Tibial nerve (tissue), 4 donors: ENCODE measurements around the gene PSMA3. TPM values are rescaled to one million over a fixed set of nuclear protein-coding genes. Genes with fewer than 3 reads are reported as not detected.

Experiments
- DNase-seq, 2 donors: peaks; one replicate each; pipeline ENCODE4 v3.0.0-alpha.2; 2019; ENCODE audit warnings: low spot score in 2 of 2
- H3K27ac ChIP-seq, 4 donors: fragments of 200-600 bp; sonication (generic) in 3 of 4; one replicate each; pipeline ENCODE4 v1.5.1; 2017 to 2019; ENCODE audit warnings: mild to moderate bottlenecking in 1 of 4
- H3K27me3 ChIP-seq, 2 donors: fragments of 200-600 bp; sonication (generic) in 1 of 2; one replicate each; pipeline versions ENCODE4 v1.5.1 to v1.6.0; 2017 to 2019
- H3K36me3 ChIP-seq, 3 donors: fragments of 200-600 bp; sonication (generic); one replicate each; pipeline ENCODE4 v1.5.1; 2018 to 2019
- H3K4me1 ChIP-seq, 4 donors: fragments of 200-600 bp; sonication (generic) in 3 of 4; one replicate each; pipeline ENCODE4 v1.5.1; 2017 to 2019
- H3K4me3 ChIP-seq, 4 donors: fragments of 200-600 bp; sonication (generic) in 3 of 4; one replicate each; pipeline ENCODE4 v1.5.1; 2017 to 2019; ENCODE audit warnings: mild to moderate bottlenecking in 1 of 4, moderate library complexity in 1 of 4
- H3K9me3 ChIP-seq, 4 donors: fragments of 200-600 bp; sonication (generic) in 3 of 4; one replicate each; pipeline ENCODE4 v1.5.1; 2017 to 2019
- EP300 ChIP-seq, 2 donors: sonication (generic); formaldehyde crosslinking; IDR thresholded peaks; one replicate each; pipeline ENCODE4 v1.6.1; 2017; ENCODE audit warnings: antibody characterized with exemption in 2 of 2, mild to moderate bottlenecking in 1 of 2
- POLR2A ChIP-seq, 2 donors: fragments of 450-650 bp; IDR thresholded peaks; one replicate each; pipeline ENCODE4 v1.6.1; 2017; ENCODE audit warnings: antibody characterized with exemption in 2 of 2, mild to moderate bottlenecking in 2 of 2, moderate library complexity in 2 of 2
- WGBS, 2 donors: methylation state at CpG; one replicate each; pipeline ENCODE4 v1.1.5; 2018; 5-methylcytosine and 5-hydroxymethylcytosine counted together
- total RNA-seq, 4 donors: library from RNA; depleted of rRNA; stranded (reverse); fragments of >200 nt; gene quantifications; one replicate each; pipeline ENCODE4 v1.1.0, GENCODE V29; 2016
- TF ChIP-seq, protein P1 (sequence below), 5 experiments: fragments of 200-600 bp in 3 of 5; fragments of 450-650 bp in 2 of 5; sonication (generic) in 3 of 5; IDR thresholded peaks; one replicate each; pipeline ENCODE4 v1.5.1; 2016 to 2019; ENCODE audit warnings: antibody characterized with exemption in 5 of 5, mild to moderate bottlenecking in 3 of 5, moderate library complexity in 2 of 5

Gene PSMA3
- total RNA-seq, 4 donors from 2014 or later = 82.8 to 99.0 (median 87.0) TPM

DNA sequence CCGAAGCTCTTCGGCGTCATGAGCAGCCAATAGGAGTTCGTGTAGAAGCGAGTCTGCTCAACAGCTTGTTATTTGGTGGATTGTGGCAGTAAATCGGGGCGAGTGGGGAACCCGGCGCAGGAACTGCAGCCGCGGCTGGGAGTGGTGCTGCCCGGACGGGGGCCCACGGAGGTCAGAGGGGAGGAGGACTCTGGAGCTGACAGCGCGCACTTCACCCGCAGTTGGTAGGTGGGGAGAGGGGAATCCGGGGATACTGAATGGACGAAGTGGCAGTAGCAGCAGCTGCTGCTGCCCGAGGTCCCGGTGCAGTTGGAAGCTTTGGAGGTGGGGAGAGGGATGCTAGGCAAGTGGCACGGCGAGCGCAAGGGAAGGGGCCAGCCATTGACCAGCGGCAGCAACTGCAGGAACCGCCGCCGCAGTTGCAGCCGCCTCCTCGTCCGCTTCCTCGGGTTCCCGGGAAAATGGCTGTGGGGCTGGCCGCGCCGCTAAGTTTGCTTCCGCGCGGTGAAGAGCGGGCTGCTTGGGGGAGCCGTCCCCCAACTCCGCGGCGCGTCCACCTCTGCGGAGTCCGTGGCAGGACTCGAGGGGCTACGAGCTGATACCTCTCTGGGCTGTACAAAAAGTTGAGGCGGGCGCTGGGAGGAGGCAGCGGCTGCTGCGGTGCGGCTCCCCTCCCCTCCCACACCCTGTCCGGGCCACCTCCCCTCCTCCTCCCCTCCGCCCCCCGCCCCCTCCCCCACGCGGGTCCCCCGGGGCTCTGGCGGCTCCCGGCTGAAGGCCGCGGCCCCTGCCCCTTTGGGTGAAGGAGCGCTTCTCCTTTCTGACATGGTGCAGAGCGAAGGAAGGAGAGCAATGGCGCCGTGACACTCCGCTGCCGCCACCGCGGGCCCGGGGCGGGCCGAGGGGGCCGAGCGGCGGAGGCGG lies 54.1 kb downstream of the PSMA3 start, which contains the start of gene ARID4A:
ARID4A (plus strand) TSS at position 79 of the 924 bp plus-strand sequence. CDS start 1,300 bp downstream, outside the sequence.
- WGBS, 2 donors = 1% methylated on average over 41 to 49 of the region's 79 CpGs
- H3K9me3 ChIP-seq = no peaks in the 10 kb centered on the region
- peak within 1 kb of the TSS; percentile 87 to 97 (median 90) for H3K4me3 ChIP-seq
- H3K36me3 ChIP-seq = peaks cover 0 to 30% (median 0%) of the 10 kb centered on the region in 3 donors
- DNase-seq = peak; percentile 74 to 92
- H3K27ac ChIP-seq = peak within 1 kb of the TSS; percentile 89 to 98 (median 96)
- H3K4me1 ChIP-seq = peaks cover 0 to 59% (median 15%) of the 10 kb centered on the region in 4 donors
- TF ChIP-seq EP300 (IDR thresholded peaks at IDR 0.05) (peak in 1 of 2 donors; percentile 90), POLR2A (IDR thresholded peaks at IDR 0.05) (peak; percentile 91 to 94)
- TF ChIP-seq, protein P1, sequence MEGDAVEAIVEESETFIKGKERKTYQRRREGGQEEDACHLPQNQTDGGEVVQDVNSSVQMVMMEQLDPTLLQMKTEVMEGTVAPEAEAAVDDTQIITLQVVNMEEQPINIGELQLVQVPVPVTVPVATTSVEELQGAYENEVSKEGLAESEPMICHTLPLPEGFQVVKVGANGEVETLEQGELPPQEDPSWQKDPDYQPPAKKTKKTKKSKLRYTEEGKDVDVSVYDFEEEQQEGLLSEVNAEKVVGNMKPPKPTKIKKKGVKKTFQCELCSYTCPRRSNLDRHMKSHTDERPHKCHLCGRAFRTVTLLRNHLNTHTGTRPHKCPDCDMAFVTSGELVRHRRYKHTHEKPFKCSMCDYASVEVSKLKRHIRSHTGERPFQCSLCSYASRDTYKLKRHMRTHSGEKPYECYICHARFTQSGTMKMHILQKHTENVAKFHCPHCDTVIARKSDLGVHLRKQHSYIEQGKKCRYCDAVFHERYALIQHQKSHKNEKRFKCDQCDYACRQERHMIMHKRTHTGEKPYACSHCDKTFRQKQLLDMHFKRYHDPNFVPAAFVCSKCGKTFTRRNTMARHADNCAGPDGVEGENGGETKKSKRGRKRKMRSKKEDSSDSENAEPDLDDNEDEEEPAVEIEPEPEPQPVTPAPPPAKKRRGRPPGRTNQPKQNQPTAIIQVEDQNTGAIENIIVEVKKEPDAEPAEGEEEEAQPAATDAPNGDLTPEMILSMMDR (IDR thresholded peaks at IDR 0.05) = peak in 2 of 5 experiments; percentile 50 to 58
- no peaks in the 10 kb centered on the region for H3K27me3 ChIP-seq

DNA sequence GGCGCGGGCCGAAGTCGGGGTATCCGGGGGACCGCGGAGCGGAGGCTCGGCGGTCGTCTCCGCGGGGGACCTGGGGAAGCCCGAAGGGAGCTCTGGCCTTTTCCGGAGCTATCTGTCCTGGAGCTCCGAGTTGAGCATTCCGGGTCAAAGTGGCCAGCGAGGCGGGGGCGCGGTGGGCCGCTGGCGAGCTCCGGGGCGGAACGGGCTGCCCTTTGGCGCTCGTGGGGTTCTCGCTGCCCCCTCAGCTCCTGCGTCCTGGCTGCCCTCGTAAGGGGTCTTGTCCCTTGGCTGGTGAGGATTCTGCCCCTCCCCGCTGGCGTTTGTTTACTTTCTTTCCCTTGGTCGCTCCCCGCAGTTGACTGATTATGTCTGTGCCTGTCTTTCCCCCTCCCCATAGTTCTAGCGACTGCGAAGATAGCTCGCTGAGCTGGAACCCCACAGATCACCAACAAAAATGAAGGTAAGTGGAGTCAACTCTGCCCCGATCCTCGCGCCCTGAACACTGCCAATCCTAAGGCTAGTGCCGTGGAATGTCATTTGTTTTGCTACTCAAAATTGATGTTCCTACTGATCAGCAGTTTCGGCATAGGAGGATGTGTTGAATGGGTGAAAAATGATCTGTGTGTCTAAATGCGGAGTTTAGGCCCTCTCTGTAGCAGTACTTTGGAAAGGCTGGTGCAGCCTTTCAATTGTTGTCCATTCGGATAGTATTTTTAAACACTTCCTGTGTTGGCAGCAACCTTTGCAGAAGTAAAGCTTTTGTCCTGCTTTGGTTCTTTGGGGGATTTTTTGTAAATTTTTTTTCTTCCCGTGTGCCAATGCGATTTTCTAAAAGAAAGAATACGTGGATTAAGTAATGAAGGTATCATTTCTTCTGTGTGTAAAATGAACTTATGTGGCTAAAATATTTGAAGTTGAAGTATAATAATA lies 55.0 kb downstream of the PSMA3 start:
- peak in 1 of 2 donors; percentile 22 for DNase-seq
- peak overlapping the region; percentile 87 to 97 (median 90) for H3K4me3 ChIP-seq
- H3K36me3 ChIP-seq = peaks cover 0 to 22% (median 0%) of the 10 kb centered on the region in 3 donors
- peak in 1 of 2 donors; percentile 35 for TF ChIP-seq EP300 (IDR thresholded peaks at IDR 0.05)
- TF ChIP-seq, protein P1 (IDR thresholded peaks at IDR 0.05) = no peak
- peaks cover 0 to 49% (median 14%) of the 10 kb centered on the region in 4 donors for H3K4me1 ChIP-seq
- H3K9me3 ChIP-seq = no peaks in the 10 kb centered on the region
- H3K27me3 ChIP-seq = no peaks in the 10 kb centered on the region
- 2% methylated on average over 34 to 40 of the region's 48 CpGs for WGBS, 2 donors
- H3K27ac ChIP-seq = peak overlapping the region; percentile 89 to 98 (median 96)

DNA sequence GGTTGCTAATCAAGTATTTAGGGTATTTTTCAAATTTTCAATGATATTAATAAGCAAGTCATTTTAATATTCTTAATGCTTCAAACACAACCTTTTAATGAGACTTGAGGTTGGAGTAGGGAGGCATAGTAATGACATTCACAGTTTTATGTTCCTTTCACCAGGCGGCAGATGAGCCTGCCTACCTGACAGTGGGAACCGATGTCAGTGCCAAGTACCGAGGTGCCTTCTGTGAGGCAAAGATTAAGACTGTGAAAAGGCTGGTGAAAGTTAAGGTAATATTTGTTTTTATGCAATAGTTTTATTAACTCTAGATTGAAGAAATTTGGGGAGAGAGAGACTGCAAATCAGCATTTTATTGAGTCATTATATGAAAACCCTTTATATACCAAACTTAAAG lies 56.8 kb downstream of the PSMA3 start:
- peaks cover 0 to 20% (median 0%) of the 10 kb centered on the region in 3 donors for H3K36me3 ChIP-seq
- H3K27ac ChIP-seq = no peak overlapping the region
- H3K4me1 ChIP-seq = peaks cover 0 to 32% (median 5%) of the 10 kb centered on the region in 4 donors
- WGBS, 2 donors = 70 to 92% methylated on average over 3 of the region's 3 CpGs
- no peak for TF ChIP-seq EP300 (IDR thresholded peaks at IDR 0.05)
- no peak for TF ChIP-seq POLR2A (IDR thresholded peaks at IDR 0.05)
- TF ChIP-seq, protein P1 (IDR thresholded peaks at IDR 0.05) = no peak
- no peaks in the 10 kb centered on the region for H3K9me3 ChIP-seq
- H3K4me3 ChIP-seq = no peak overlapping the region
- H3K27me3 ChIP-seq = no peaks in the 10 kb centered on the region
- no peak for DNase-seq

DNA sequence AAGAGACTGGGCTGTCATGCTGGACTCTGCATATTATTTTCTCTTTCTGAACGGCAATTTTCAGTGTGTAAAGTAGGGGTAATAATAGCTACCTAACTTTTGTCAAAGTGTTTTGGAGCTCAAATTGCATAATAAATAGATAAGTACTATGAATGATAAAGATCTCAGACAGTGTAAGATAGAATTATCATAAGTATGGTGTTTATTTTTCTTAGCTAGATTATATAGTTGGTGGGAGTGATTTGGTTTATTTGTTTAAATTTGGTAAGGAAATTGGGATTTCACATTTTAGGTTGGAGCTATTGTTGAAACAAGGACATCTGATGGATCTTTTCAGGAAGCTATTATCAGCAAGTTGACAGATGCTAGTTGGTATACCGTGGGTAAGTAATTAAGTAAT lies 61.1 kb downstream of the PSMA3 start:
- TF ChIP-seq, protein P1 (IDR thresholded peaks at IDR 0.05) = no peak
- no peak for TF ChIP-seq POLR2A (IDR thresholded peaks at IDR 0.05)
- no peak for TF ChIP-seq EP300 (IDR thresholded peaks at IDR 0.05)
- DNase-seq = no peak
- 72 to 81% methylated on average over 2 of the region's 2 CpGs for WGBS, 2 donors
- H3K9me3 ChIP-seq = no peaks in the 10 kb centered on the region
- no peaks in the 10 kb centered on the region for H3K27me3 ChIP-seq
- no peak overlapping the region for H3K4me3 ChIP-seq
- H3K4me1 ChIP-seq = peaks cover 0 to 21% (median 1%) of the 10 kb centered on the region in 4 donors
- H3K36me3 ChIP-seq = peaks cover 0 to 35% (median 0%) of the 10 kb centered on the region in 3 donors
- no peak overlapping the region for H3K27ac ChIP-seq
